Measurements from ENCODE around the gene MGAT5B.

Gene MGAT5B

DNA sequence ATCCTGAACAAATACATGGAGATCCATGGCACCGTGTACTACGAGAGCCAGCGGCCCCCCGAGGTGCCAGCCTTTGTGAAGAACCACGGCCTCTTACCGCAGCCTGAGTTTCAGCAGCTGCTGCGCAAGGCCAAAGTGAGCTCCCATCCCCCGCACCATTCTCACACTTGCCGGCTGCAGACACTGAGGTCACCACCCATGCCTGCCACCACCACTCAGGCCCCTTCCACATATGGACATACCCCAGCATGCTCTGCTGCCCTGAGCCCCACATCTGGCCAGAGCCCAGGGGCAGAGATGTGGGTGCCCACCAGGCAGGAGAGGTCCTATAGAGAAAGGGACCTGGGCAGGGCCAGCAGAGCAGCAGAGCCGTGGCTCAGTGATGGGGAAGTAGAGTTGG, 69.8 kb downstream of the MGAT5B start:
- H3K36me3 ChIP-seq (ENCODE audit: control insufficient read depth in 2 of 2, insufficient read depth in 2 of 2, low read length in 2 of 2), result no peaks in the 10 kb centered on the region
- H3K4me1 ChIP-seq (ENCODE audit: control insufficient read depth, insufficient read depth, low read length), result no peaks in the 10 kb centered on the region
- H3K9ac ChIP-seq (ENCODE audit: low read length in 2 of 2), result no peak overlapping the region
- no peaks in the 10 kb centered on the region for H3K9me3 ChIP-seq (ENCODE audit: control insufficient read depth in 2 of 2, low read length in 2 of 2)
- peaks cover 11% of the 10 kb centered on the region in 2 donors for H3K27me3 ChIP-seq (ENCODE audit: control insufficient read depth in 1 of 2, insufficient read depth in 2 of 2, low read length in 2 of 2)
- H3K27ac ChIP-seq (ENCODE audit: low read length), result no peak overlapping the region
- H3K4me3 ChIP-seq (ENCODE audit: low read length in 2 of 2), result no peak overlapping the region

DNA sequence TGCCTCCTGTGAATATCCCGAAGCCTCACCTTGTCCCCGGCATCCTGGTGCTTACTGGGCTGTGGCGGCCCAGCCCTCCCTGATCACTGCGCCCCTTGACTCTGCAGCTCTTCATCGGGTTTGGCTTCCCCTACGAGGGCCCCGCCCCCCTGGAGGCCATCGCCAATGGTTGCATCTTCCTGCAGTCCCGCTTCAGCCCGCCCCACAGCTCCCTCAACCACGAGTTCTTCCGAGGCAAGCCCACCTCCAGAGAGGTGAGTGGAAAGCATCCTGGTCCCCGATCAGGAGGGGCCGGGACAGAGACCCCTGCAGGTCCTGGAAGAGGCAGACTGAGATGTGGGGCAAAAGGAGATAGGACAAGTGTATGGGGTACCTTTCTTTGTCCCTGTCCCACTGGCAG, 72.1 kb downstream of the MGAT5B start:
- peaks cover 11% of the 10 kb centered on the region in 2 donors for H3K27me3 ChIP-seq (ENCODE audit: control insufficient read depth in 1 of 2, insufficient read depth in 2 of 2, low read length in 2 of 2)
- H3K4me1 ChIP-seq (ENCODE audit: control insufficient read depth, insufficient read depth, low read length), result no peaks in the 10 kb centered on the region
- no peaks in the 10 kb centered on the region for H3K36me3 ChIP-seq (ENCODE audit: control insufficient read depth in 2 of 2, insufficient read depth in 2 of 2, low read length in 2 of 2)
- no peak overlapping the region for H3K27ac ChIP-seq (ENCODE audit: low read length)
- no peak overlapping the region for H3K4me3 ChIP-seq (ENCODE audit: low read length in 2 of 2)
- no peak overlapping the region for H3K9ac ChIP-seq (ENCODE audit: low read length in 2 of 2)
- no peaks in the 10 kb centered on the region for H3K9me3 ChIP-seq (ENCODE audit: control insufficient read depth in 2 of 2, low read length in 2 of 2)

DNA sequence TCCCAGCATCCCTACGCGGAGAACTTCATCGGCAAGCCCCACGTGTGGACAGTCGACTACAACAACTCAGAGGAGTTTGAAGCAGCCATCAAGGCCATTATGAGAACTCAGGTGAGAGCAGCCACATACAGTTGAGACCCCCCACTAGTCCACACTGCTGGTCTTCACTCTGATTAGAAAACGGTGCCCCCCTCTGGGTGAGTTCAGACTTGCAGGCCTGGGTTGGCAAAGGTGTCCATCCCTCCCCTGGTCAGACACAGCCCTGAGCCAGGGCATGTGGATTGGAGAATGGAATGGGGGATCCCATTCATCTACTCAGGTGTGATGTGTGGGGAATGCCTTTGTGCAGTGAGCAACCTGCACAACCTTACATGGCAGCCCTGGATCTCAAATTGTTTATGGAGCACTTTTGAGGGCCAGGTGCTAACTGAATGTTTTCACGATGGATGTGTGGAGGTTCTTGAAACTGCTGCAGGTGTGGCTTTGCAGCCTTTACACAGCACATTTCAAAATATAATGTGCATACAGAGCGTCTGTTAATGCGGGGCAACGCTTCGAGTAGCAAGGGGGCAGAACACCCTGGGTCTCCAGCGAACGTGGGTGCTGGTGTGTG, 72.6 kb downstream of the MGAT5B start:
- Histone ChIP-seq H3K36me3 (ENCODE audit: control insufficient read depth in 2 of 2, insufficient read depth in 2 of 2, low read length in 2 of 2) (no peaks in the 10 kb centered on the region), H3K9me3 (ENCODE audit: control insufficient read depth in 2 of 2, low read length in 2 of 2) (no peaks in the 10 kb centered on the region), H3K27ac (ENCODE audit: low read length) (no peak overlapping the region), H3K27me3 (ENCODE audit: control insufficient read depth in 1 of 2, insufficient read depth in 2 of 2, low read length in 2 of 2) (peaks cover 11% of the 10 kb centered on the region in 2 donors), H3K4me3 (ENCODE audit: low read length in 2 of 2) (no peak overlapping the region), H3K9ac (ENCODE audit: low read length in 2 of 2) (no peak overlapping the region), H3K4me1 (ENCODE audit: control insufficient read depth, insufficient read depth, low read length) (no peaks in the 10 kb centered on the region)

DNA sequence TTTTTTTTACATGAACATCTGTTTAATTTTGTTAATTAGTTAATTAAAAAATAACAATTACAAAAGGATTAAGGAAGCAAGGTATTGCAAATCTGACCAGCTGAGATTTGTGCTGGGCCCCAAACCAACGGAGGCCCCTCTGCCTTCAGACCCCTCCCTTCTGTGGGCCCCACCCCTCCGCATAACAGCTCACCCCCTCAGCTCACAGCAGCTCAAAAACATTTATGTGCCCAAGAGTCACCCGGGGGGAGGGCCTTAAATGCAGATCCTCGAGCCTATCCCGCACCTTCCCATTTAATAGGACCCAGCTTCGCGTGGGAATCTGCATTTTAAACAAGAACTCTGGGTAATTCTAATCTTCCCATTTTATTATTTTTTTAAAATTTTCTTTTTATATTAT, 75.0 kb downstream of the MGAT5B start:
- Histone ChIP-seq H3K27me3 (ENCODE audit: control insufficient read depth in 1 of 2, insufficient read depth in 2 of 2, low read length in 2 of 2) (peaks cover 8 to 11% of the 10 kb centered on the region in 2 donors), H3K36me3 (ENCODE audit: control insufficient read depth in 2 of 2, insufficient read depth in 2 of 2, low read length in 2 of 2) (no peaks in the 10 kb centered on the region), H3K9me3 (ENCODE audit: control insufficient read depth in 2 of 2, low read length in 2 of 2) (no peaks in the 10 kb centered on the region), H3K9ac (ENCODE audit: low read length in 2 of 2) (no peak overlapping the region), H3K4me3 (ENCODE audit: low read length in 2 of 2) (no peak overlapping the region), H3K4me1 (ENCODE audit: control insufficient read depth, insufficient read depth, low read length) (no peaks in the 10 kb centered on the region), H3K27ac (ENCODE audit: low read length) (no peak overlapping the region)

DNA sequence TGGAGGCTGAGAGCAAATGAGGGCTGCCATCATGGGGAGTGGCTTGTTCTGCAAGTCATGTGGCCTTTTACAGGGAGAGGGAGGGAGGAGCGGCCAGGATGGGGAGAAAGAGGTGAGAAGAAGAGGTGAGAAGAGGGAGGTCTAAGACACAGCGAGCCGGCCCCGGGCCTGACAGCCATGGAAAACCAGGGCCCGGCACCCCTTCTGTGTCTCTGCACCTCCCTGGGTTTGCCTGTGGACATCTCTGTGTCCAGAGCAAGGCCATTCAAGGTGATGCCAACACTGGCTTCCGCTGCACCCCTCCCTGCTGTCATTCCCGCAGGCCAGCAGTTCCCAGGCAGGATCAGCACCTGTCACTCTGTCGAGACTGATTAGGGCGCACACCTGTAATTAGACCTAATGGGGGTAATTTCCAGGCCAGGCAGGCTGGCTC, 75.6 kb downstream of the MGAT5B start:
- H3K9ac ChIP-seq (ENCODE audit: low read length in 2 of 2), result no peak overlapping the region
- H3K9me3 ChIP-seq (ENCODE audit: control insufficient read depth in 2 of 2, low read length in 2 of 2), result no peaks in the 10 kb centered on the region
- no peak overlapping the region for H3K4me3 ChIP-seq (ENCODE audit: low read length in 2 of 2)
- H3K4me1 ChIP-seq (ENCODE audit: control insufficient read depth, insufficient read depth, low read length), result no peaks in the 10 kb centered on the region
- H3K27me3 ChIP-seq (ENCODE audit: control insufficient read depth in 1 of 2, insufficient read depth in 2 of 2, low read length in 2 of 2), result peaks cover 8 to 11% of the 10 kb centered on the region in 2 donors
- H3K27ac ChIP-seq (ENCODE audit: low read length), result no peak overlapping the region
- H3K36me3 ChIP-seq (ENCODE audit: control insufficient read depth in 2 of 2, insufficient read depth in 2 of 2, low read length in 2 of 2), result no peaks in the 10 kb centered on the region

DNA sequence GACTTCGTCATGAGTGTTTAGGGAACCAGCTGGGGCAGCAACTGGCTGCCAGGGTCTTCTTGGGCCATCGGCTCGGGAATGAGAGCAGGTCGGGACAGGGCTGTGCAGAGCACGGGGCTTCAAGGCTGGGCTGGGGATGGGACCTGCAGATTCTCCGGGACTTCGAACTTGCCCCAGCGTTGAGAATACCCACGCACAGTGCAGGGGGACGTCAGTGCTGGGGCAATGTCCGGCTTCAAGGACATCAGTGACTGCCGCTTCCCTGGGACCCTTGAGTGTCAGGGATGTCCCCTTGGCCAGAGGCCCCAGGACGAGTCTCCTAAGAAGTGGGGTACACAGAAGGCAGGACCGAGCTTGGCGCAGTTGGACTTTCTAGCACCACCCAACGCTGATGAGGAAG, 76.3 kb downstream of the MGAT5B start:
- Histone ChIP-seq H3K4me1 (ENCODE audit: control insufficient read depth, insufficient read depth, low read length) (no peaks in the 10 kb centered on the region), H3K36me3 (ENCODE audit: control insufficient read depth in 2 of 2, insufficient read depth in 2 of 2, low read length in 2 of 2) (no peaks in the 10 kb centered on the region), H3K4me3 (ENCODE audit: low read length in 2 of 2) (no peak overlapping the region), H3K9ac (ENCODE audit: low read length in 2 of 2) (no peak overlapping the region), H3K27me3 (ENCODE audit: control insufficient read depth in 1 of 2, insufficient read depth in 2 of 2, low read length in 2 of 2) (peaks cover 8 to 11% of the 10 kb centered on the region in 2 donors), H3K27ac (ENCODE audit: low read length) (no peak overlapping the region), H3K9me3 (ENCODE audit: control insufficient read depth in 2 of 2, low read length in 2 of 2) (no peaks in the 10 kb centered on the region)

DNA sequence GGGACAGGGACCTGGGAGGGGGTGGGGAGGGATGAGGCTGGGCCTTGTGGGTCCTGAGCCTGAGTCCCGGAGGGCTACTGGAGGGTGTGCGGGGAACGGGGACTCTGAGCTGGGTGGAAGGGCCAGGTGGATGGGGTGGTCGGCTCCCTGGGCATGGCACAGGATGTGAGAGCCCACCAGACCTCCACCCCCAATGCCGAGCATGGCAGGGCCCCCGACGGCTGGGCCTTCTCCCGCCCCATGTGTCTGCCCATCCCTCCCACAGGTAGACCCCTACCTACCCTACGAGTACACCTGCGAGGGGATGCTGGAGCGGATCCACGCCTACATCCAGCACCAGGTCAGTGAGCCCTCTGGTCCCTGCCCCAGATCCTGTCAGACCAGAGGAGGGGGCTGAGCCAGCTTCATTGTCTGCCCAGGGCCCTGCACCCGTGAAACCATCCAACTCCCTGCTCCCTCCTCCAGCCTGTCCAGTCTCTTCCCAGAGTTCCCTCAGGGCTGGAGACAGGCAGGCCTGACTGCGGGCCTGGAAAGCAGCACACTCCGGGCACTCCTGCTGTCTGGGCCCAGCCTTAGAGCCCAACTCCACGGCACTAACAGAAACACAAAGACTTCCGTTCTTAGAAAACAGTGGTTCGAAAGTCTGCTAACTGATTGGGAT, 78.0 kb downstream of the MGAT5B start:
- Histone ChIP-seq H3K36me3 (ENCODE audit: control insufficient read depth in 2 of 2, insufficient read depth in 2 of 2, low read length in 2 of 2) (no peaks in the 10 kb centered on the region), H3K27me3 (ENCODE audit: control insufficient read depth in 1 of 2, insufficient read depth in 2 of 2, low read length in 2 of 2) (peaks cover 3% of the 10 kb centered on the region in 2 donors), H3K27ac (ENCODE audit: low read length) (no peak overlapping the region), H3K9ac (ENCODE audit: low read length in 2 of 2) (no peak overlapping the region), H3K4me1 (ENCODE audit: control insufficient read depth, insufficient read depth, low read length) (no peaks in the 10 kb centered on the region), H3K9me3 (ENCODE audit: control insufficient read depth in 2 of 2, low read length in 2 of 2) (no peaks in the 10 kb centered on the region), H3K4me3 (ENCODE audit: low read length in 2 of 2) (no peak overlapping the region)

DNA sequence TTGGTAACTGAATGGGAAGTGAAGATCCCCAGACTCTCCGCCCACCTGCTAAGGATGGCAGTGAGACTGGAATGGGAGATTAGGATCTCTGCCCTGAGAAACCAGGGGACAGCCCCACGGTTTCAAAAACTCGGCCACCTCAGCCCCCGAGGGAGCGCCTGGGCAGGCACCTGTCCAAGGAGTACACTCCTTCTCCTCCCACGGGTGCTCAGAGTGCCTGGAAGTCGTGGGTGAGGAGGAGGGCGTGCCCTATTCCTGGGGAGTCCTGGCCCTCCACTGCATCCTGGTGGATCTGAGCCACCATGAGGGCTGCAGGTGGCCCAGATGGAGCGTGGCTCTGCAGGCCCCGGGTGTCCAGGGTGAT, 78.5 kb downstream of the MGAT5B start:
- no peak overlapping the region for H3K27ac ChIP-seq (ENCODE audit: low read length)
- no peak overlapping the region for H3K4me3 ChIP-seq (ENCODE audit: low read length in 2 of 2)
- H3K4me1 ChIP-seq (ENCODE audit: control insufficient read depth, insufficient read depth, low read length), result no peaks in the 10 kb centered on the region
- peaks cover 2 to 3% of the 10 kb centered on the region in 2 donors for H3K27me3 ChIP-seq (ENCODE audit: control insufficient read depth in 1 of 2, insufficient read depth in 2 of 2, low read length in 2 of 2)
- no peak overlapping the region for H3K9ac ChIP-seq (ENCODE audit: low read length in 2 of 2)
- no peaks in the 10 kb centered on the region for H3K36me3 ChIP-seq (ENCODE audit: control insufficient read depth in 2 of 2, insufficient read depth in 2 of 2, low read length in 2 of 2)
- no peaks in the 10 kb centered on the region for H3K9me3 ChIP-seq (ENCODE audit: control insufficient read depth in 2 of 2, low read length in 2 of 2)

DNA sequence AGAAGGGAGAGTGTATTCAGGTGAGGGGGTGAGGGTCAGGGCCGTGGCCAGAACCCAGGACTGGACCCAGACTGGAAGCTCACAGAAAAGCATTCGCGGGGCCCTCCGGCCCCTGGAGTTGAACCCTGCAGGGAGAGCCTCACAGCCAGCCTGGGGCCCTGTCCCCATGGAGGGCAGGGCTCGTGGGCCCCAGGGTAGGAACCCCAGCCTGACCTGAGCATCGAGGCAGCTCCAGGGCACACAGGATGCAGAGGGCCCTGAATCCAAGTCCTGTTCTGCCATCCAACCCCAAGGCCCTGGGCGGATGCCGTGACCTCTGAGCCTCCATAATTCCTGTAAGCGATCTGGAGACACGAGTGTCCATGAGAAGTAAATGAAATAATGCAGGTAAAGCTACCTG, 79.1 kb downstream of the MGAT5B start:
- H3K4me1 ChIP-seq (ENCODE audit: control insufficient read depth, insufficient read depth, low read length), result no peaks in the 10 kb centered on the region
- no peak overlapping the region for H3K9ac ChIP-seq (ENCODE audit: low read length in 2 of 2)
- H3K4me3 ChIP-seq (ENCODE audit: low read length in 2 of 2), result no peak overlapping the region
- peaks cover 0 to 2% of the 10 kb centered on the region in 2 donors for H3K27me3 ChIP-seq (ENCODE audit: control insufficient read depth in 1 of 2, insufficient read depth in 2 of 2, low read length in 2 of 2)
- H3K36me3 ChIP-seq (ENCODE audit: control insufficient read depth in 2 of 2, insufficient read depth in 2 of 2, low read length in 2 of 2), result no peaks in the 10 kb centered on the region
- no peaks in the 10 kb centered on the region for H3K9me3 ChIP-seq (ENCODE audit: control insufficient read depth in 2 of 2, low read length in 2 of 2)
- H3K27ac ChIP-seq (ENCODE audit: low read length), result no peak overlapping the region

DNA sequence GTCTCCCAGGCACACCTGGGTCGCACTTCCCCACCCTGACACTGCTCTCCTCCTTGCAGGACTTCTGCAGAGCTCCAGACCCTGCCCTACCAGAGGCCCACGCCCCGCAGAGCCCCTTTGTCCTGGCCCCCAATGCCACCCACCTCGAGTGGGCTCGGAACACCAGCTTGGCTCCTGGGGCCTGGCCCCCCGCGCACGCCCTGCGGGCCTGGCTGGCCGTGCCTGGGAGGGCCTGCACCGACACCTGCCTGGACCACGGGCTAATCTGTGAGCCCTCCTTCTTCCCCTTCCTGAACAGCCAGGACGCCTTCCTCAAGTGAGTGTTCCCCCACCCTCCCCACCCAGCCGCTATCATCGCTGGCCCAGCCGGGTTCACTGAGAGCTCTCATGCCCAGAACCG, 79.6 kb downstream of the MGAT5B start:
- Histone ChIP-seq H3K4me1 (ENCODE audit: control insufficient read depth, insufficient read depth, low read length) (no peaks in the 10 kb centered on the region), H3K9me3 (ENCODE audit: control insufficient read depth in 2 of 2, low read length in 2 of 2) (no peaks in the 10 kb centered on the region), H3K36me3 (ENCODE audit: control insufficient read depth in 2 of 2, insufficient read depth in 2 of 2, low read length in 2 of 2) (no peaks in the 10 kb centered on the region), H3K4me3 (ENCODE audit: low read length in 2 of 2) (no peak overlapping the region), H3K27ac (ENCODE audit: low read length) (no peak overlapping the region), H3K27me3 (ENCODE audit: control insufficient read depth in 1 of 2, insufficient read depth in 2 of 2, low read length in 2 of 2) (no peaks in the 10 kb centered on the region), H3K9ac (ENCODE audit: low read length in 2 of 2) (no peak overlapping the region)

DNA sequence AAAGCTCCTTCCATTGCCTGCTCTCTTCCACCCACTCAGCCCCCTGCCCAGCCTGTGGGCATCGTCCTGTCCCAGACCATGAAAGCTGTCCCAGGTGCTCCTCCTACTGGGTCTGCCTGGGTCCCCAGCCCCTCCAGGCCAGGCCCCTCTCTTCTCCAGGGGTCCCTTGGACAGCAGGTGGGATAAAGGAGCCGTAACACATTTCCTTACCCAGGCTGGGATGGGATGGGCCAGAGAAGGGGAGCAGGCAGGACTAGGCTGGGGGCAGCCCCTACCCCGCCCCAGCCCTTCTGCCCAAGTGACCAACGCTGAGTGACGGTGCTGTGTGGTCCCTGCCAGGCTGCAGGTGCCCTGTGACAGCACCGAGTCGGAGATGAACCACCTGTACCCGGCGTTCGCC, 80.1 kb downstream of the MGAT5B start:
- no peaks in the 10 kb centered on the region for H3K9me3 ChIP-seq (ENCODE audit: control insufficient read depth in 2 of 2, low read length in 2 of 2)
- no peaks in the 10 kb centered on the region for H3K4me1 ChIP-seq (ENCODE audit: control insufficient read depth, insufficient read depth, low read length)
- no peak overlapping the region for H3K9ac ChIP-seq (ENCODE audit: low read length in 2 of 2)
- H3K27me3 ChIP-seq (ENCODE audit: control insufficient read depth in 1 of 2, insufficient read depth in 2 of 2, low read length in 2 of 2), result no peaks in the 10 kb centered on the region
- H3K4me3 ChIP-seq (ENCODE audit: low read length in 2 of 2), result no peak overlapping the region
- no peaks in the 10 kb centered on the region for H3K36me3 ChIP-seq (ENCODE audit: control insufficient read depth in 2 of 2, insufficient read depth in 2 of 2, low read length in 2 of 2)
- H3K27ac ChIP-seq (ENCODE audit: low read length), result no peak overlapping the region
